ENCODE measurements around the gene G3BP1.

G3BP1 gene

DNA sequence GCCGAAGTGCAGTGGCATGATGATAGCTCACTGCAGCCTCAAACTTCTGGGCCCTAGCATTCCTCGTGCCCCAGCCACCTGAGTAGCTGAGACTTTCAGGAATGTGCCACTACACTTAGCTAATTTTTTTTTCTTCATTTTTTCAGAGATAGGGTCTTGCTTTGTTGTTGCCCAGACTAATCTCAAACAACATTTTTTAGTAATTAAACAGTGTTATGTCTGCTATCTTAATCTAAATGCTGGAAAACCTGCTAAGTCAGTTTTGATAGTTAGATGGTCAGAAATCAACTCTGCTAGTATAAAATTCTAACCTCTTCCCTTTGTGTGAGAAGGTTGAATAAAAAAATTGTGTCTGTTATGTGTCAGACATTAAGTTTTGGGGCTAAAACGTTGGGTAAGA lies 12.4 kb downstream of the G3BP1 start:
- Histone ChIP-seq H3K27ac (no peak overlapping the region), H3K4me3 (no peak overlapping the region)

- Histone ChIP-seq H3K27ac (no peak overlapping the region), H3K4me3 (no peak overlapping the region)
Measured at GRCh38 chr5:151786468-151786867, 14.7 kb downstream of the G3BP1 start.

DNA sequence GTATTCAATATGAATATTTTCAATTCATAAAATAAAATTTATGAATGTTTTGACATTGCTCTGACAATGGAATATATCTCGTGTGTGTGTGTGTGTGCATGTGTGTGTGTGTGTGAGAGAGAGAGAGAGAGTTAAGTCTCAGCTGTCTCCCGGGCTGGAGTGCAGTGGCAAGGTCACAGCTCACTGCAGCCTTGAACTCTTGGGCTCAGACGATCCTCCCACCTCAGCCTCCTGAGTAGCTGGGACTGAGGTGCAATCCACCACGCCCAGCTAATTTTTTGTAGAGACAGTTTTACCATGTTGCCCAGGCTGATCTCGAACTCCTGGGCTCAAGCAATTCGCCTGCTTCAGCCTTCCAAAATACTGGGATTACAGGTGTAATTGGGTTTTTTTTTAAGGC lies 16.1 kb downstream of the G3BP1 start:
- Histone ChIP-seq H3K4me3 (no peak overlapping the region), H3K27ac (no peak overlapping the region)

DNA sequence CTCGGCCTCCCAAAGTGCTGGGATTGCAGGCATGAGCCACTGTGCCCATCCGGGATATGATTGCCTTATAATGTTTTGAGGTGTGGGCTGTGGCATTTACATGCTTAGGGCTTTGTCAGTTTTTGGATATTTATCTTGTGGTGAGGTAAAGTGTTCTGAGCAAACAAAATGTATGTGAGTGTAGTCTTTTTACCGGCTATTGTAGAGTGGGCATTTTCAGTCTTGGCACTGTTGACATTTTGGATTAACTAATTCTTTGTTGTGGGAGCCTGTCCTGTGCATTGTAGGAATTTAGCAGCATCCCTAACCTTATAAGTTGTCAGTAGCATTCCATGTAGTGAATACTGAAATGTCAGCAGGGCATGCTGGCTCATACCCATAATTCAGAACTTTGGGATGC lies 21.6 kb downstream of the G3BP1 start:
- H3K4me3 ChIP-seq = no peak overlapping the region
- H3K27ac ChIP-seq = no peak overlapping the region

- Histone ChIP-seq H3K4me3 (no peak overlapping the region), H3K27ac (no peak overlapping the region)
Measured at GRCh38 chr5:151795426-151795825, 23.7 kb downstream of the G3BP1 start.

DNA sequence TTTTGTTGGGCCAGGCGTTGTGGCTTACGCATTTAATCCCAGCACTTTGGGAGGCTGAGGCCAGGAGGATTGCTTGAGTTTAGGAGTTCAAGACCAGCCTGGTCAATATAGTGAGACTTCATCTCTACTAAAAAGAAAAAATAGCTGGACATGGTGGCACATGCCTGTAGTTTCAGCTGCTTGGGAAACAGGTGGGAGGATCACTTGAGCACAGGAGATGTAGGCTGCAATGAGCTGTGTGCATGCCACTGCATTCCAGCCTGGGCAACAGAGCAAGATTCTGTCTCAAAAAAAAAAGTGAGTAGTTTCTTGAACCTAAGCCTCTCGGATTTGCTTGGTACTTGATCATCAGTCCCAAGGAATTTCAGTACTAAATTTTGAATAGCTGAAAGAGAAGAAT lies 26.9 kb downstream of the G3BP1 start:
- Histone ChIP-seq H3K27ac (no peak overlapping the region), H3K4me3 (no peak overlapping the region)

- Histone ChIP-seq H3K27ac (no peak overlapping the region), H3K4me3 (no peak overlapping the region)
Measured at GRCh38 chr5:151799407-151799806, 27.7 kb downstream of the G3BP1 start.

DNA sequence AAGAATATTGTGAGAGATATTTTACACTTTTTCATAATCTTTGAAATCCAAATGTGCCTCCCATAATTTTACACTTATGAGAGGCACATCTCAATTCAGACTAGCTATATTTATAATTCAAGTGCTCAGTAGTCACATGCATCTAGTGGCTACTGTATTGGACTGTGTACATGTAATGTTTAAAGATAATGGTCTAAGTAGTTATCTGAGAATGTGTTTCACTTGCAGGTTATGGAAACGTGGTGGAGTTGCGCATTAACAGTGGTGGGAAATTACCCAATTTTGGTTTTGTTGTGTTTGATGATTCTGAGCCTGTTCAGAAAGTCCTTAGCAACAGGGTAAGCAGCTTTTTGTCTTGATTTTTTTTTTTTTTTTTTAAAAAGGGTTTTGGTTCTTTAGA lies 28.8 kb downstream of the G3BP1 start:
- Histone ChIP-seq H3K27ac (no peak overlapping the region), H3K4me3 (no peak overlapping the region)

GRCh38 chr5:151805414-151806223 lies 33.9 kb downstream of the G3BP1 start:
- Histone ChIP-seq H3K4me3 (no peak overlapping the region), H3K27ac (no peak overlapping the region)

GRCh38 chr5:151808451-151809169 lies 36.9 kb downstream of the G3BP1 start:
- H3K27ac ChIP-seq = peak overlapping the region in 1 of 21 experiments; percentile 11
- no peak overlapping the region for H3K4me3 ChIP-seq

DNA sequence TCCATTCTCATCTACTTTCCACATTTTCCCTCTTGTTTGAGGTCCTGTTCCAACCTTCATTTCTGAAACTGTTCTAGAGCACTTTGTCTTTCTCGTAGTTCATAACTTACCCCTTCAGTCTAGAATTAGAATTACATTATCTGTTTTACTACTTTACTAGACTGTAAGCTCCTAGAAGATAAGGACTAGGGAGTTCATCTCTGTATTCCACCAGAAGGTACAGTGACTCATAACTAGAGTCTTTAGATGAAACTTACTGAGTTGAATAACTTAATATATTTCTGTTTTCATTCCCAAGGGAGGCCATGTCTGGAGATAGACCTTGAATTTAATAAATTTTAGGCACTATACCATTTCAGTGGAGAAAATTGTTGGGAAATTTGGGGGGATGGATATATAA lies 38.7 kb downstream of the G3BP1 start:
- no peak overlapping the region for H3K4me3 ChIP-seq

GRCh38 chr5:151810897-151811296 lies 39.1 kb downstream of the G3BP1 start:
- H3K4me3 ChIP-seq = no peak overlapping the region
- no peak overlapping the region for H3K27ac ChIP-seq

More for the DNA sequence above, 38.7 kb downstream of the G3BP1 start:
- no peak overlapping the region for H3K27ac ChIP-seq

DNA sequence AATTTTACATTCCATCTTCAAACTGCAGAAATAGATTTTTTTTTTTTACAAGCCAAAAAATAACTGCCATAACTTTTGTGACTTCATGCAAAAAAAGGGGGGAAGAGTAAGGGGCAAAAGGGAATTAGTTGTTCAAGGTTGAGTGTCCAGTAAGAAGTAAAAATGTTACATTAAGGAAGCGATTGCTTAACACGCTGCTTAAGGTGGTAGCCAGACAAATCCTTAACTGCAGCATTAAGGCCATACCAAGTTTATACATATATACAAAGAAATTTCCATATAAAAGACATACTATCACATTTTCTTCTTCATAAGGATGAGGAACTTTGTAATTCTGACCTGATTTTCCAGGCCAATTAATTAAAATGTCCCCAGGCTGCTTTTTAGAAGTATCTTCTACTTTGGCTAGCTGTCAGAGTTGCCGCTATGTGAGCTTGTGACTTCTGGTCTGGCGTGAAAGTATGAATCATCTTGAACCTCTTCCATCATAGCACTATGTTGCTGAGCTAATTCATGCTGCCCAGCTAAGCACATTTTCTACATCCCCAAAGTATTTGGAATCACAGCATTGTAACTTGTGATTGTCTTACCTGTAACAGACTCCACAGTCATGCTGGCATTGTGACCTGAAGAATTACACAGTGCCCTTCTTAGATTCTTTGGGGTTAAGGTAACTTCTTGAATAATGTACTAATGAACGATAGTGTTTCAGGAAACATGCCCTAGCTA lies 40.0 kb downstream of the G3BP1 start:
- peak overlapping the region in 1 of 21 experiments; percentile 10 for H3K27ac ChIP-seq

DNA sequence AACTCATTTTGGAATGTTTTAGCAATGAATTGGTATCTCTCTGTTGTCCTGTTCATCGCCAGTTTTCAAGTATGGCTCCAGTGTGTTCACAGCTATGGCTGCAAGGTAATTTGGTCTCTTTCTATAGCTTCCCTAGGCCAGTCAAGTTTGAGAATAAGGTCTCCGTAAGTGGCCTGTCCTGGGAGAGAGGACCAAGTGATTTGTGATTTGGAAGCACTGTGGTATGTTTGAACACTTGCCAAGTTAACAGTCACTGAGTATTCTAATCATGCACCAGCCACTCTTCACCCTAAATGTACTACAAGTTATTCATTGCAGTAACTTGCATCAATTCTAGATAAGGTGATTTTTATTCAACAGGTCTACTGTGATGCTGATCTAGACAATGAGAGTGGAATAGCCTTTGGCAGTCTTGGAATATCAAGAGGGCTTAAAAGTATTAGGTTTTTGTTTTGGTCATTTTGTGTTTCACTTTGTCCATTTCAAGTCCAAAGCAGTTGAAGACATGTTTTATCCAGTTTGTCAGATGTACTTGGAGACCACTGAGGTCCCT lies 41.1 kb downstream of the G3BP1 start:
- no peak overlapping the region for H3K4me3 ChIP-seq
- H3K27ac ChIP-seq = no peak overlapping the region

More for the DNA sequence above, 40.0 kb downstream of the G3BP1 start:
- H3K4me3 ChIP-seq = no peak overlapping the region

- Histone ChIP-seq H3K4me3 (no peak overlapping the region), H3K27ac (no peak overlapping the region)
Measured at GRCh38 chr5:151815051-151815450, 43.3 kb downstream of the G3BP1 start.

DNA sequence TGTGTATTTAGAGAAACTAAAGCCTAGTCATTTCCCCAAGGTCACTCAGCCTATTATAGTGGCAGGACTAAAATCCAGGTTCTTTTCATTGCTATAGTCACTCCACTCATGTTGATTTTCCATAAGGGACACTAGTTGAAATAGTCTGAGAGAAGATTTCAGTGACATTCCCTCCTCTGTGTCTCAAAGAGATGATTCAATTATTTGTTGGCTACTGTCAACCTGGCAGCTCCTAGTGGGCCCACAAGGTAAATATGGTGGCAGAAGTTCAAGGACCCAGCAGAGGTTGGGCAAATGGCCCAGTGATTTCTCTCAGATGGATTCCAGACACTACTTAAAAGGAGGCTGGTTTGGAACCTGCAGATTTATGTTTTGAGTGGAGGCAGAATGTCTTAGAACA lies 48.1 kb downstream of the G3BP1 start:
- H3K27ac ChIP-seq = no peak overlapping the region

GRCh38 chr5:151820271-151820670 lies 48.5 kb downstream of the G3BP1 start:
- Histone ChIP-seq H3K4me3 (no peak overlapping the region), H3K27ac (no peak overlapping the region)

More for the DNA sequence above, 48.1 kb downstream of the G3BP1 start:
- no peak overlapping the region for H3K4me3 ChIP-seq

DNA sequence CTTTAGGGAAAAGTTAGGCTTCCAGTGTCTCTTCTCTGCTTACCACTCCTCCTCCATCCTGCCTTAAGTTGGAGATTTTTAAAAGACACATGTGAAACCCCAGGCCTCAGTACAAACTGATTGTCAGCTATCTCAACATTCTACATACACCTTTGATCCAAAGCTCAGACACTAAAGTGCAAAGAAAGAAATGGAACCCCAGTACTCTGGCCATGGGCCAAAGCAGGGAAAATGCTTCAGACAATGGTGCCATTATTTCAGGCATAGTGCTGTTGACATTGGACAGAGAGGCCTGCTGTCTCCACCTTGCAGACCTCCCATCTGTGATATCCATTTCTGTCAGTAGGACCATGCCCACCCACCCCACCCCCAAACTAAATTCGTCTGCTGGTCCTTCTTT lies 49.1 kb downstream of the G3BP1 start:
- Histone ChIP-seq H3K27ac (no peak overlapping the region), H3K4me3 (no peak overlapping the region)

GRCh38 chr5:151822141-151822540 lies 50.4 kb downstream of the G3BP1 start:
- Histone ChIP-seq H3K27ac (no peak overlapping the region), H3K4me3 (no peak overlapping the region)

- Histone ChIP-seq H3K4me3 (no peak overlapping the region), H3K27ac (no peak overlapping the region)
Measured at GRCh38 chr5:151825445-151825844, 53.7 kb downstream of the G3BP1 start.

Measured in skin epidermis (tissue), 12 donors.